ENCODE measurements around the gene CLDN18. TPM values are rescaled to one million over a fixed set of nuclear protein-coding genes. Genes with fewer than 3 reads are reported as not detected.

CLDN18 gene
- total RNA-seq, 1 experiment from 2014 or later = 0.85 TPM

GRCh38 chr3:138025553-138025952, 15.6 kb downstream of the CLDN18 start:
- CTCF ChIA-PET = no interaction called here
- TF ChIP-seq CTCF (IDR thresholded peaks at IDR 0.05; ENCODE audit: unreplicated experiment) = no peak
- Mint-ChIP-seq H3K36me3 (ENCODE audit: insufficient read depth, unreplicated experiment) (no peaks in the 10 kb centered on the region), H3K9me3 (ENCODE audit: low read depth, unreplicated experiment) (no peaks in the 10 kb centered on the region), H3K4me3 (ENCODE audit: low read depth, unreplicated experiment) (no peak overlapping the region), H3K4me1 (ENCODE audit: low read depth, unreplicated experiment) (no peaks in the 10 kb centered on the region), H3K27ac (ENCODE audit: unreplicated experiment) (no peak overlapping the region), H3K27me3 (ENCODE audit: unreplicated experiment) (no peaks in the 10 kb centered on the region)
- BruUV-seq (replicated peaks) = no TSS peak
- intact Hi-C loops (cut with micrococcal nuclease; ENCODE audit: unreplicated experiment) = no loop called here
- no peak for DNase-seq

GRCh38 chr3:138027821-138028220, 17.9 kb downstream of the CLDN18 start:
- TF ChIP-seq CTCF (IDR thresholded peaks at IDR 0.05; ENCODE audit: unreplicated experiment) = no peak
- Mint-ChIP-seq H3K9me3 (ENCODE audit: low read depth, unreplicated experiment) (no peaks in the 10 kb centered on the region), H3K36me3 (ENCODE audit: insufficient read depth, unreplicated experiment) (no peaks in the 10 kb centered on the region), H3K27me3 (ENCODE audit: unreplicated experiment) (no peaks in the 10 kb centered on the region), H3K4me3 (ENCODE audit: low read depth, unreplicated experiment) (no peak overlapping the region), H3K4me1 (ENCODE audit: low read depth, unreplicated experiment) (no peaks in the 10 kb centered on the region), H3K27ac (ENCODE audit: unreplicated experiment) (no peak overlapping the region)
- no peak for DNase-seq
- no TSS peak for BruUV-seq (replicated peaks)
- intact Hi-C loops (cut with micrococcal nuclease; ENCODE audit: unreplicated experiment) = no loop called here
- CTCF ChIA-PET = no interaction called here

- no peak for TF ChIP-seq CTCF (IDR thresholded peaks at IDR 0.05; ENCODE audit: unreplicated experiment)
These were observed 20.8 kb downstream of the CLDN18 start for GRCh38 chr3:138030734-138031280.

GRCh38 chr3:138031536-138031935, 21.6 kb downstream of the CLDN18 start:
- no TSS peak for BruUV-seq (replicated peaks)
- Mint-ChIP-seq H3K4me3 (ENCODE audit: low read depth, unreplicated experiment) (no peak overlapping the region), H3K27me3 (ENCODE audit: unreplicated experiment) (no peaks in the 10 kb centered on the region), H3K27ac (ENCODE audit: unreplicated experiment) (no peak overlapping the region), H3K9me3 (ENCODE audit: low read depth, unreplicated experiment) (no peaks in the 10 kb centered on the region), H3K4me1 (ENCODE audit: low read depth, unreplicated experiment) (no peaks in the 10 kb centered on the region), H3K36me3 (ENCODE audit: insufficient read depth, unreplicated experiment) (no peaks in the 10 kb centered on the region)
- no peak for TF ChIP-seq CTCF (IDR thresholded peaks at IDR 0.05; ENCODE audit: unreplicated experiment)
- intact Hi-C loops (cut with micrococcal nuclease; ENCODE audit: unreplicated experiment) = no loop called here
- CTCF ChIA-PET = interaction anchor here (1.1 kb wide), 1 partner anchor 23 kb away, joined by 3 read pairs; no protein-coding TSS in a partner anchor
- no peak for DNase-seq

More at GRCh38 chr3:138030734-138031280, 20.8 kb downstream of the CLDN18 start:
- no TSS peak for BruUV-seq (replicated peaks)
- H3K27me3 Mint-ChIP-seq (ENCODE audit: unreplicated experiment) = no peaks in the 10 kb centered on the region
- no peaks in the 10 kb centered on the region for H3K4me1 Mint-ChIP-seq (ENCODE audit: low read depth, unreplicated experiment)
- DNase-seq = no peak
- CTCF ChIA-PET = interaction anchor here (0.7 to 1.1 kb wide), 2 partner anchors 14 to 24 kb away, joined by 3 read pairs; no protein-coding TSS in a partner anchor
- no peaks in the 10 kb centered on the region for H3K9me3 Mint-ChIP-seq (ENCODE audit: low read depth, unreplicated experiment)
- H3K4me3 Mint-ChIP-seq (ENCODE audit: low read depth, unreplicated experiment) = no peak overlapping the region
- no peaks in the 10 kb centered on the region for H3K36me3 Mint-ChIP-seq (ENCODE audit: insufficient read depth, unreplicated experiment)
- intact Hi-C loops (cut with micrococcal nuclease; ENCODE audit: unreplicated experiment) = no loop called here
- no peak overlapping the region for H3K27ac Mint-ChIP-seq (ENCODE audit: unreplicated experiment)
